ENCODE measurements around the gene CERKL.

The CERKL gene

DNA sequence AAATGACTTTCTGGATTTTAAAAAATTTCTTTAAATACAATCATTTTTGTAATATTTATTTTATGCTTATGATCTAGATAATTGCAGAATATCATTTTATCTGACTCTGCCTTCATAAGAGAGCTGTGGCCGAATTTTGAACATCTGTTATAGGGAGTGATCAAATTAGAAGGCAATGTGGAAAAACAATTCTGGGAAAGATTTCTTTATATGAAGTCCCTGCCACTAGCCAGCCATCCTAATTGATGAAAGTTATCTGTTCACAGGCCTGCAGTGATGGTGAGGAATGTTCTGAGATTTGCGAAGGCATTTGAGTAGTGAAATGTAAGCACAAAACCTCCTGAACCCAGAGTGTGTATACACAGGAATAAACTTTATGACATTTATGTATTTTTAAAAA lies 120.2 kb downstream of the CERKL start:
- in situ Hi-C loops (cut with HindIII; ENCODE audit: low sequenced_read_pairs), result no loop called here
- TF ChIP-seq, protein P1, sequence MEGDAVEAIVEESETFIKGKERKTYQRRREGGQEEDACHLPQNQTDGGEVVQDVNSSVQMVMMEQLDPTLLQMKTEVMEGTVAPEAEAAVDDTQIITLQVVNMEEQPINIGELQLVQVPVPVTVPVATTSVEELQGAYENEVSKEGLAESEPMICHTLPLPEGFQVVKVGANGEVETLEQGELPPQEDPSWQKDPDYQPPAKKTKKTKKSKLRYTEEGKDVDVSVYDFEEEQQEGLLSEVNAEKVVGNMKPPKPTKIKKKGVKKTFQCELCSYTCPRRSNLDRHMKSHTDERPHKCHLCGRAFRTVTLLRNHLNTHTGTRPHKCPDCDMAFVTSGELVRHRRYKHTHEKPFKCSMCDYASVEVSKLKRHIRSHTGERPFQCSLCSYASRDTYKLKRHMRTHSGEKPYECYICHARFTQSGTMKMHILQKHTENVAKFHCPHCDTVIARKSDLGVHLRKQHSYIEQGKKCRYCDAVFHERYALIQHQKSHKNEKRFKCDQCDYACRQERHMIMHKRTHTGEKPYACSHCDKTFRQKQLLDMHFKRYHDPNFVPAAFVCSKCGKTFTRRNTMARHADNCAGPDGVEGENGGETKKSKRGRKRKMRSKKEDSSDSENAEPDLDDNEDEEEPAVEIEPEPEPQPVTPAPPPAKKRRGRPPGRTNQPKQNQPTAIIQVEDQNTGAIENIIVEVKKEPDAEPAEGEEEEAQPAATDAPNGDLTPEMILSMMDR (IDR thresholded peaks at IDR 0.05; ENCODE audit: low read depth, low read length, missing control alignments), result no peak
- no peak for DNase-seq (ENCODE audit: low read depth)
- no peak overlapping the region for H3K4me3 ChIP-seq (ENCODE audit: low read depth, low read length)

DNA sequence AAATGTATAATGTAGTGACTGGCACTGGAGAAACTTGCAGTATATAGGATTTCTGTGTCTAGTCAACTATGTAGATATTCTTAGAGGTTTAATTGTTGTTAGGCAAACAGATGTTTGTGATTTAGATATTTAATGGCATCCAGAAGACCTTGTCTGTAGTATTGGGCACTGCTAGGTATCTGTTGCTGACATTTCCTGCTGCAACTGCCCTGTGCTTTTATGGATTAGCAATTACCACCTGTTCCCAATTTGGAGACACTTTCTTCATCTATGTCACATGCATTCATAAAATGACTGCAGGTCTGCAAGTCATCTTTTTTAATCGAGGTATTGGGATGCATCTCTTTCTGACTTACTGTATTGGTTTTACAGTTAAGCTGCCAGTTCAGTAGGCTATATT lies 128.5 kb downstream of the CERKL start:
- TF ChIP-seq, protein P1 (IDR thresholded peaks at IDR 0.05; ENCODE audit: low read depth, low read length, missing control alignments), result no peak
- H3K4me3 ChIP-seq (ENCODE audit: low read depth, low read length), result no peak overlapping the region
- no peak for DNase-seq (ENCODE audit: low read depth)
- in situ Hi-C loops (cut with HindIII; ENCODE audit: low sequenced_read_pairs), result no loop called here

DNA sequence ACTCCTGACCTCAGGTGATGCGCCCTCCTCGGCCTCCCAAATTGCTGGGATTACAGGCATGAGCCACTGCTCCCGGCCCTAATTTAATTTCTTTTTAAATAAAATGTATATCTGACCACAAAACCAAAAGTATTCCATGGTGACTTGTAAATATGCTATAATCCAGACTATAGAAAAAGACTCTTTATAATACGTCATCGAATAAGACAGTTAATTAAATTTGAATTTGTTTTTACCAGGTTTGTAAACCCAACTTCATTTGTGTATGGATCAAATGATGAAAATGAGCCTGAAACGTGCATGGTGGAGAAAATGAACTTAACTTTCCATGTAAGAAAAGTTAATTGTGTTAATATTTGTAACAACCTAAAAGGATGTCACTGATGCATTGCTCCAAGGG lies 129.8 kb downstream of the CERKL start:
- TF ChIP-seq, protein P1 (IDR thresholded peaks at IDR 0.05; ENCODE audit: low read depth, low read length, missing control alignments), result no peak
- no peak overlapping the region for H3K4me3 ChIP-seq (ENCODE audit: low read depth, low read length)
- in situ Hi-C loops (cut with HindIII; ENCODE audit: low sequenced_read_pairs), result no loop called here
- DNase-seq (ENCODE audit: low read depth), result no peak

DNA sequence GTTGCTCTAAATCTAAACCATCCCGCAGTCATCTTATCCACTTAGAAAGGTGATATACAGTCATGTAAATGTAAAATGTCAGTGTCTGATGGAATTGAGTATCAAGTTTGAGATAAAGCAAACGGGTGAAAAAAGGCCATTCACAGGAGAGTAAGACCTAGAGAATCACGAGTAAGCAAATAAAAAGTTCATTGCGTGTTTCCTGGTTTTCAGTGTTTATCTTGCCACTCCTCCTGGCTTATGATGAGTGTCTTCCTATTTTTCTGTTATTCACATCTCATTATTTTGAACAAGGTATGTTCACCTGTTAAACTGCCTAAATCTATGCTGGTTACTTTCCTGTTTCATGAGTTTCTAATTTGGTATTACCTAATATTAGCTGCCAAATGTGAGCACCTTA lies 130.9 kb downstream of the CERKL start:
- in situ Hi-C loops (cut with HindIII; ENCODE audit: low sequenced_read_pairs), result no loop called here
- no peak for DNase-seq (ENCODE audit: low read depth)
- no peak overlapping the region for H3K4me3 ChIP-seq (ENCODE audit: low read depth, low read length)
- TF ChIP-seq, protein P1 (IDR thresholded peaks at IDR 0.05; ENCODE audit: low read depth, low read length, missing control alignments), result no peak

DNA sequence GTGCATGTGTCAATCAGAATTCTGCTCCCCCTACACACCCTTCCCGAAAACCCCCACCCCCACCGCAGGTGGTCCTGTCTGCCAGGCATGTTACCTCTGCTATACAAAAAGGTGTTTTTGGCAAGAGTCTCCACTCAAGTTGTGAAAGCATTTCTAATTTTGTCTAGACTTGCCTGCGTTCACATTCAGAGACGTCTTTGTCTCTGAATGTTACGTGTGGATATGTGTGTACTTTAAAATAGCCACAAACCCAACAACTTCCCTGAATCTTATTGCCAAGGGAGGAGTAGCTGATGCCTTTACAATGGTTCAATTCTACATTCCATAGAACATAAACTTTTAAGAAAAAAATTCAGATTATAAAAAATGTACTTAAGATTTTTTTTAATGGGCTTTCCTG lies 133.1 kb downstream of the CERKL start:
- DNase-seq (ENCODE audit: low read depth), result no peak
- no peak overlapping the region for H3K4me3 ChIP-seq (ENCODE audit: low read depth, low read length)
- in situ Hi-C loops (cut with HindIII; ENCODE audit: low sequenced_read_pairs), result no loop called here
- TF ChIP-seq, protein P1 (IDR thresholded peaks at IDR 0.05; ENCODE audit: low read depth, low read length, missing control alignments), result no peak

DNA sequence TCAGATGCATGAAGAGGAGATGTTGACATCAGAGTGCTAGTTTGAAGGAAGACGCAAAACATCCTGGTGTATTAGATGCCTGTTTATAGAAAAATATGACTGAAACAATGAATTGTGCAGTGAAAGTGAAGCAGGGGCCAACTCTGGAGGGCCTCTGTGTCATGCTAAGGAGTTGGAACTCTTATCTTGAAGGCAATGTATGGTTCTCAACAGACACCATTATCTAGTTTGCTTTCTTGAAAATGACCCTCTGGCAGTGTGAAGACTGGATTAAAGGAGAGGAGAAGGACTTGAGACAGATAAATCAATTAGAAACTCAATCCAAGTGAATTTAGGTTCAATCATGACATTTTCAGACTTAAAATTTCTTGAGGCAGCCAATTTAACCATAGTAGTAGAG lies 136.7 kb downstream of the CERKL start:
- in situ Hi-C loops (cut with HindIII; ENCODE audit: low sequenced_read_pairs), result no loop called here
- H3K4me3 ChIP-seq (ENCODE audit: low read depth, low read length), result no peak overlapping the region
- TF ChIP-seq, protein P1 (IDR thresholded peaks at IDR 0.05; ENCODE audit: low read depth, low read length, missing control alignments), result no peak
- no peak for DNase-seq (ENCODE audit: low read depth)
